Activated CD4-positive, alpha-beta T cell treated with anti-CD3 and anti-CD28 coated beads for 4 hours (primary cell): Measurements from ENCODE around the gene CSMD2.

ENCODE experiments used
- DNase-seq, 2 donors: peaks; one replicate each; pipeline ENCODE4 v3.0.0-alpha.2; 2020

CSMD2 gene

DNA sequence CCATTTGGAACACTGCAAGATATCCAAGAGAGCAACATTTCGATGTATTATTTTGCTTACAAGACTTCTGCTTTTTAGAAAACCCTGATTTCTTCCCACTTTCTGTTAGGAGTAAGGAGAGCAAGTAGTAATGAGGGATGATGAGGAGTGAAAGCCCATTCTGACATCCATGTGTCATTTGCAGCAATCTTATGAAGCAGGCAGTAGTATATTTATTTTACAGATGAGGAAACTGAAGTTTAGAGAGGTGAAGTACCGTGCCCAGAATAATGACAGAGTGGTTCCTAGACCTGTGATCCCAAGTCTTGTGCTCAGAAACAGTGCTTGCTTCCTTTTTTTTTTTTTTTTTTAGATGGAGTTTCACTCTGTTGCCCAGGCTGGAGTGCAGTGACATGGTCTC lies 699.7 kb downstream of the CSMD2 start:
- no peak for DNase-seq

DNA sequence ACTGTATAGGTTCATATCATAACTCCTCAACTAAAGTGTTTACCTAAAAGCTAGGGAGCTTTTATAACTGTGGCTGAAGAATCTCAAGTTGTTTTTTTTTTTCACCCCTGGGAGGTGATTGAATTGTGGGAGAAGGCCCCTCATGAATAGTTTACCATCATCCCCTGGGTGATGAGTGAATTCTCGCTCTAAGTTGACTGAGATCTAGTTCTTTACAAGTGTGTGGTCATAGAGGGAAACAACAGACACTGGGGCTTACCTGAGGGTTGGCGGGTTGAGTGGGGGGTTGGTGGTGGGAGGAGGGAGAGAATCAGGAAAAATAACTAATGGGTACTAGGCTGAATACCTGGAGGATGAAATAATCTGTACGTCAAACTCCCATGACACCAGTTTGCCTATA lies 700.5 kb downstream of the CSMD2 start:
- DNase-seq = no peak
